Measurements from ENCODE around the gene OR10A4.
"Not testable (repeated sequence)": the region's sequence is repeated elsewhere in the genome, so short reads cannot be mapped to it uniquely, and the experiment has no call there.

Gene OR10A4, protein sequence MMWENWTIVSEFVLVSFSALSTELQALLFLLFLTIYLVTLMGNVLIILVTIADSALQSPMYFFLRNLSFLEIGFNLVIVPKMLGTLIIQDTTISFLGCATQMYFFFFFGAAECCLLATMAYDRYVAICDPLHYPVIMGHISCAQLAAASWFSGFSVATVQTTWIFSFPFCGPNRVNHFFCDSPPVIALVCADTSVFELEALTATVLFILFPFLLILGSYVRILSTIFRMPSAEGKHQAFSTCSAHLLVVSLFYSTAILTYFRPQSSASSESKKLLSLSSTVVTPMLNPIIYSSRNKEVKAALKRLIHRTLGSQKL

DNA sequence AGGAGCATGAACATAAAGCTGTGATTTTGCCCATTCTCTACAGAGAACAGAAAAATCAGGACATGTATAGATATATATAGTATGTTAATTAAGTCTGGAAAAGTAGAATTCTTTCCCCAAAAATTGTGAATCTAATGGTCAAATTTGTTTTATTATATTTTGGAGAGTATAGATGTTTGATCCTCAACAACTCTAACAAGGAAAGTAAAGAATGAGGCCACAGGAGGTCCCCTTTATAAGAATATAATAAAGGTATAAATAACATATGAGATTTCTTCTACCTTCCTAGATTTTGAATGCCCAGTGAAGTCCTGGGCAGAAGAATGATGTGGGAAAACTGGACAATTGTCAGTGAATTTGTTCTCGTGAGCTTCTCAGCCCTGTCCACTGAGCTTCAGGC lies at the start of gene OR10A4:
Gene OR10A4, plus strand, starts transcription at position 301 of the 400 bp plus-strand sequence. Its CDS starts 23 bp downstream, at position 324.
- no peak for DNase-seq

- no peak for DNase-seq
Observed at GRCh38 chr11:6828103-6828502, 48.3 kb upstream of the OR10A4 start.

DNA sequence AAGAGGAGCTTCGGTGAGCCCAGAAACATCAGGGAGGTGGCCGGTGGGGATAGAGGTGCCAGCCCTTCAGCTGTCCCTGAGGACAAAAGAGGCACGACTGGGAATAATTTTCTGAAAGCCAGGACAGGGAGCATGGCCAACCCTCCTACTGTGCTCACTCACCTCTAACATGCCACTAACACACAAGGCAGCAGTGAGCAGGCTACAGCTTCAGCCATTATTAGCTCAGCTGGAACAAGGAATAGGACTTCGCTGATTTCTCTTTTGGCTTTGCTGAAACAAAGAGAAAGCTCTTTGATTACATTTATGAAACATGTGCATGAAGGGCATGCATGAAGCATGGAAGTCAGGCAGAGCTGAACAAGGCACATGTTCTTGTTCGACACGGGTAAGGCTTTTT lies 43.1 kb upstream of the OR10A4 start:
- no peak for DNase-seq

DNA sequence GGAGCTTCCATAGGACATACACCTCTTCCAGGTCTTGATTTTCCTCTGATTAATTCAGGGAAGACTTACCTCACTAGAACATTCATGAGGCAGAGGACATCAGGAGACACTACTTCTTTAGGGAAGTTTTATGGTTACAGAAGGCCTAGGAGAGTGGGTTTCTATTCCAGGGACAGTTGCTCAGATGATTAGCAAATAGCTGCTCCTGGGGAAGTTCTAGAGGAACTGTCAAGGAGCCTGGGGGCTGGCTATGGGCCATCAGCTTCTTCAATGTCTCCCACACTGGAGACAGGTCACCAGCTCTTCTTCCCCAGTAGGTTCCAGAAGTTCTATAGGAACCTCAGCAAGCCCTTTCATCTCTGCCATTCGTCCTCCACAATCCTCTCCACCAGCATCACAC lies 42.4 kb upstream of the OR10A4 start:
- DNase-seq = no peak

- no peak for DNase-seq
Observed at GRCh38 chr11:6841694-6842093, 34.7 kb upstream of the OR10A4 start.

DNA sequence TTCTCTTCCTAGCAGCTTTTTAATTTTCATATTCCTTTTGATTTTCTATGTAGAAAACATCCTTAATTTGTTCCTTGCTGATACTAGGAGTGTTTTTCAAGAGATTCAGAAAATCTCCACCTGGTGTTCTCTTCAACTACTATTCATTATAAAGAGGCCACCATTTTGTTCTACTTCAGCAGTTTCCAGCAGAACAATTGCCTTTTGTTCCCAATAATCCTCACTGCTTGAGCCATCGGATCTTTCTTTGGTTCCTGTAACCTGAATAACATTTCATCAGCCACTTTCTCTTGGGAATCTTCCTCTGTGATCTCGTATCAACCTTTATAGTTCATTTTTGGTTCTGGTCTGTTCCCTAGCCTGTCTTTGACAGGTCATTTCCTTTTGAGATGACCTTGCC lies 32.8 kb upstream of the OR10A4 start:
- no peak for DNase-seq

DNA sequence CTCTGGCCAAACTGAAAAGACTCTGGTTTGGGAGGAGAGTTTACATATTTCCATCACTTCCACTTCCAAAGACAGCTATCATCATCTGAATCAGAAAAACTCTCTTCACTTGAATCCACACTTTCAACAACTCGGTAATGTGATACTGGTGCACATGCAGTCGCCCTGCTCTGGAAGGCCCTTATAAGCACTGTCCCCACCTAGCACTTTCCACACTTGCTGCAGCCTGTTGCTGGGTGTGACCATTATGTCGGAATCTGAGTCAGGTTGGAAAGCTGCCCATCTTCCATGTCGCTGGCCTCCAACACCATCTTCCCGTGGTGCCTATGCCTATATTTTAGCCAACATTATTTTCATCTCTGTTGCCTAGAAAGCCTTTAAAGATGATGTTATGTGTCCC lies 32.1 kb upstream of the OR10A4 start:
- no peak for DNase-seq

DNA sequence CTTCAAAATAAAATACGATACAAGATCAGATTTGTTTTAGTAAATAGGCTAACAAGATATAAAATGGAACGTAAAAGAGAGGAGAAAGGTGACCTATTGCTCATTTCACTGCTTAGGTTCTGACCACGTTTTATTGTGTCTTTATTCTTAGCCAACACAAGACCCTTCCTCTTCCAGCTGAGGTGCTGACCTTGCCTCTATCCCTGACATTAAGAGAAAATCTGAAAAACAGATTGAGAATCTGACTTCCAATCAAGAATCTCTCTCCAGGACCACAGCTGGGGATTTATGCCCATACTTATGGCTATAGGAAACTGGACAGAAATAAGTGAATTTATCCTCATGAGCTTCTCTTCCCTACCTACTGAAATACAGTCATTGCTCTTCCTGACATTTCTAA lies 31.0 kb upstream of the OR10A4 start, which contains the start of gene OR10A5:
Gene OR10A5, plus strand, starts transcription at position 301 of the 400 bp plus-strand sequence. Its CDS starts 0 bp downstream, at position 301.
- DNase-seq = no peak

DNA sequence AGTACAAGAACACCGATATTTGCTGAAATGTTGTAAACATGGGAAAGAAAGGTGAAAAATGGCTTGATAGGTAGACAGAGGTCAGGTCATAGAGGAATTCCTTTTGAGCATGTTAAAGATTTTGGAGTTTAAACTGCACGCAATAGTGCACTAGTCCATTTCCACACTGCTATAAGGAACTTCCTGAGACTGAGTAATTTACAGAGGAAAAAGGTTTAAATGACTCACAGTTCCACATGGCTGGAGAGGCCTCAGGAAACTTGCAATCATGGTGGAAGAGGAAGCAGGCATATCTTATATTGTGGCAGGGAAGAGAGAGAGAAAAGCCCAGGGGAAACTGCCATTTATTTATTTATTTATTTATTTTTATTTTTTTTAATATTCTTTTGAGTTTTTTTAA lies 25.9 kb upstream of the OR10A4 start:
- DNase-seq = no peak

DNA sequence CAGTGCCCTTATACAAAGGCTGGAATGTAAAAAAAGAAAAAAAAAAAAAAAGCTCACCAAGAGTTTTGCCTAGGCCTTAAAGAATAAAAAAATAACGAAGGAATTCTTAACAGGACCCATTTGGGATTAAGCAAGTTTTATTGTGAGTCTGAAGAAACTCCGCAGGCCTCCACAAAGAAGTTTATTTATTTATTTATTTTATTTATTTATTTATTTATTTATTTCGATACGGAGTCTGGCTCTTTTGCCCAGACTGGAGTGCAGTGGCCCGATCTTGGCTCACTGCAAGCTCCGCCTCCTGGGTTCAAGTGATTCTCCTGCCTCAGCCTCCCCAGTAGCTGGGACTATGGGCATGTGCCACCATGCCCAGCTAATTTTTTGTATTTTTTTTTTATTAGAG lies 21.6 kb upstream of the OR10A4 start:
- DNase-seq = not testable (repeated sequence)

- no peak for DNase-seq
Observed at GRCh38 chr11:6855971-6856541, 20.4 kb upstream of the OR10A4 start.

DNA sequence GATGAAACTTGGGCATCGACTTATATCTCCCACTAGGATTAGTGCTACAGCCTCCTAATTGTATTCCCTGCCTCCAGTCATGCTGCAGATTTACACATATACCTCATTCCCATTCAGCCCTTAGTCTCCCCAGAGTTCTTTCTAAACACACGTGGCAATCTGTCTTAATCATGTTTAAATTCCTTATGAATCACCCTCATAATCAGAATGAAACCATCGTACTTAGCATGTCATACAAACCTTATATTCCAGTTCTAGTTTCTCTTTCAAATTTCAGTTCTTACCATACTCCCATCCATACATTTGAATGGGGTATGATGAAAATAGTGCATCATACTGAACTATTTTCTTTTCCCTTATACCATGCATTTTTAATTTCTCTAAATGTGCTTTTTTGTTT lies 19.6 kb upstream of the OR10A4 start:
- DNase-seq = no peak

DNA sequence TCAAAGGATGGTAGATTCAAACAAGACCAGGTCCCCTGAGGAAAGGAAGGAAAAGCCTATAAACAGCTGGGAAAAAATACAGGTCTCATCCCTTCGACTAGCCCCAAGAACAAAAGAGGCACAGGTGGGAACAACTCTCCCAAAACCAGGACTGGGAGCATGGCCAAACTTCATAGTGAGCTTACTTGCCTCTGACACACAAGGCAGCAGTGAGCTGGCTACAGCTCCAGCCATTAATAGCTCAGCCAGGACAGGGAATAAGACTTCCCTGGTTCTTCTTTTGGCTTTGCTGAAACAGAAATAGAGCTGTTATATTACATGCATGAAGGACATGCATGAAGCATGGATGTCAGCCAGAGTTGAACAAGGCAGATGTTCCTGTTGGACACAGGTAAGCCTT lies 13.5 kb upstream of the OR10A4 start, which contains the start of gene OR10A2:
Gene OR10A2, plus strand, starts transcription at position 97 of the 400 bp plus-strand sequence. CDS start 6,698 bp downstream, outside the sequence.
- DNase-seq = no peak

DNA sequence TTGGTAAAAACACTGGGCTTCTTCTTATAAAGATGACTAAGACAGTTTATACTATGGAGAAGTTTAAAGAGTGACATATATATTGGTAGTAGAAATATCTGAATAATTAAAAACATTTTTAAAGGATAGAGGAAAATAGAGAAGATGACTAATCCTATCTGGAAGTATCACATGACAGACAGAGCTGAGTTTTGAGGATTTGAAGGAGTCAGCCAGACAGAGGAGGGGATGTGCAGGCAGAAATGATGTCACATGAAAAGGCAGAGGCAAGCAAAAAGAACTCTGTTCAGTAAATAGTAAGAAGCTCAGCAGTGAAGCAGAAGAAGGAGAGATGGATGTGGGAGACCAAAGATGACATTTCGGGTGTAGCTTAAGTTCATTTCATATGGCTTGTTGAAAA lies 12.0 kb upstream of the OR10A4 start:
- DNase-seq = no peak

- no peak for DNase-seq
Observed at GRCh38 chr11:6871278-6871677, 5.1 kb upstream of the OR10A4 start.

GRCh38 chr11:6875761-6876160 lies 664 bp upstream of the OR10A4 start:
- no peak for DNase-seq

DNA sequence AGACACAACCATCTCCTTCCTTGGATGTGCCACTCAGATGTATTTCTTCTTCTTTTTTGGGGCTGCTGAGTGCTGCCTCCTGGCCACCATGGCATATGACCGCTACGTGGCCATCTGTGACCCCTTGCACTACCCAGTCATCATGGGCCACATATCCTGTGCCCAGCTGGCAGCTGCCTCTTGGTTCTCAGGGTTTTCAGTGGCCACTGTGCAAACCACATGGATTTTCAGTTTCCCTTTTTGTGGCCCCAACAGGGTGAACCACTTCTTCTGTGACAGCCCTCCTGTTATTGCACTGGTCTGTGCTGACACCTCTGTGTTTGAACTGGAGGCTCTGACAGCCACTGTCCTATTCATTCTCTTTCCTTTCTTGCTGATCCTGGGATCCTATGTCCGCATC lies 489 bp downstream of the OR10A4 start:
- DNase-seq = no peak

DNA sequence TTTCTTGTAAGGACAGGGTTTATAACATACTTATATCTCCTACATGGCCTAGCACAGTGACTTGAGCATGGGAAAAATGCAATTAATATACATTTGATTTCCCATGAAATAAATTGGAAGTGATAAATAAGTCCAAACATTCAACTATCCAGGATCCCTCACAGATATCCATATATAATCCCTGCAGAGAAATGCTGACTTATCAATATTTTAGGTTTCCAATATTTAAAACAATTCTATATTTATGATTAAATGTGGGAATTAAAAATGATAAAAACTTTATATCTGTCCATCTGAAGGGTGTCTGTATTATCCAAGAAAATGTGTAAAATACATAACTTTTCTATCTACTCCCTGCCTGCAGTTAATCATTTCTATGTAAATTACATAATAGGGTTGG lies 6.3 kb downstream of the OR10A4 start:
- no peak for DNase-seq

GRCh38 chr11:6887711-6888110 lies 11.3 kb downstream of the OR10A4 start:
- DNase-seq = not testable (repeated sequence)

DNA sequence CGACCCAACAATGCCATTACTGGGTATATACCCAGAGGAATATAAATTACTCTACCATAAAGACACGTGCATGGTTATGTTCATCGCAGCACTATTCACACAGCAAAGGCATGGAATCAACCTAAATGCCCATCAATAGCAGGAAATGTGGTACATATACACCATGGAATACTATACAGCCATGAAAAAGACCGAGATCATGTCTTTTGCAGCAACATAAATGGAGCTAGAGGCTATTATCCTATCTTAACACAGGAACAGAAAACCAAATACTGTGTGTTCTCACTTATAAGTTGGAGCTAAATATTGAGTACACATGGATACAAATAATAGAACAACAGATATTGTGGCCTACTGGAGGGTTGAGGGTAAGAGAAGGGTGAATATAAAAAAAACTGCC lies 12.4 kb downstream of the OR10A4 start:
- no peak for DNase-seq

DNA sequence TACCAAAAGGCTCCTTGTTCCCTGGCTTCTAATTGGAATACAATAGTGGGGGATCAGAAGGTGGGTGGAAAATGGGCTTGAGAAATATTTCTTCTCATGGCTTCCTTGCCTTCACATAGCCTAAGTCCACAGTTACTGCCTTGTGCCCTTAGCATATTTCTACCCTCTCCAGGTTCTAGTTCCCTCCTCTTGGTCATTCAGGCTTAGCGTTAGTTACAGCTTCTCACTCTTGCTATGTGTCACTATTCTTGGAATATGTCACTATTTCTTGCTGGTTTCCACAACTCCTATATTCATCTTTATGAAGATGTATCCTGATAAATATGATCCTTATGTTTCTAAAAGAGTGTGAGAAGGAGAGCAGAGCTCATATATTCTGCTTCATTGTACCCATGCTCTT lies 13.4 kb downstream of the OR10A4 start:
- no peak for DNase-seq

GRCh38 chr11:6892400-6892799 lies 16.0 kb downstream of the OR10A4 start, which contains the start of gene OR2D2:
OR2D2 (minus strand) TSS chr11:6892500; CDS start chr11:6892500, 0 bp downstream.
- DNase-seq = no peak

- no peak for DNase-seq
Observed at GRCh38 chr11:6894097-6894496, 17.7 kb downstream of the OR10A4 start.

GRCh38 chr11:6895010-6895409 lies 18.6 kb downstream of the OR10A4 start:
- no peak for DNase-seq

DNA sequence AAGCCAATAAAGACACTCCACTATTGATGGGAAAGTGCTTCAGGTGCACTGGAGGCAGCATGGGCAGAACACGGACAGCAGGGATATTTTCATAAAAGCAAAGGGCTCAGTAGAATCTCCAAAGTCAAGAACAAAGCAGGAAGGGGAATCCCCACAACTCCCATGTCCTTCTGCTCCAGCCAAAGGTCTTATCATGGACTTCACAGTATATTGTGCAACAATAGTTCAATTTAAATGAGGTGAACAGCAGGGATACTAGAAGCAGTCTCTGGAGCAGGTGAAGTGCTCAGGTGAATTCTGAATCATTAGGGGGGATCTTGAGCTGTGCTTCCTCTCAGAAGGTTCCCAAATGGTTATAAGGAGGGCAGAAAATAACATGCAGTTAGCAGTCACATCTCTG lies 22.5 kb downstream of the OR10A4 start:
- no peak for DNase-seq
